ENCODE measurements around the gene UNC5CL.

Gene UNC5CL

GRCh38 chr6:41073968-41074691 lies 35.1 kb upstream of the UNC5CL start:
- Histone ChIP-seq H3K27ac (ENCODE audit: low read length) (peak overlapping the region; percentile 98), H3K36me3 (ENCODE audit: control insufficient read depth in 1 of 2, insufficient read depth in 2 of 2, low read length in 2 of 2) (peaks cover 0 to 6% of the 10 kb centered on the region in 2 donors), H3K9me3 (ENCODE audit: control insufficient read depth in 1 of 2, low read length in 2 of 2) (no peaks in the 10 kb centered on the region), H3K4me1 (ENCODE audit: control insufficient read depth in 1 of 2, insufficient read depth in 2 of 2, low read length in 2 of 2) (peaks cover 9 to 16% of the 10 kb centered on the region in 2 donors), H3K27me3 (ENCODE audit: low read depth, low read length) (no peaks in the 10 kb centered on the region), H3K4me3 (ENCODE audit: low read depth in 1 of 2, low read length in 2 of 2) (peak overlapping the region; percentile 80 to 88)

GRCh38 chr6:41073203-41073967 lies 34.4 kb upstream of the UNC5CL start:
- Histone ChIP-seq H3K9me3 (ENCODE audit: control insufficient read depth in 1 of 2, low read length in 2 of 2) (no peaks in the 10 kb centered on the region), H3K4me3 (ENCODE audit: low read depth in 1 of 2, low read length in 2 of 2) (peak overlapping the region; percentile 80 to 88), H3K27ac (ENCODE audit: low read length) (peak overlapping the region; percentile 98), H3K27me3 (ENCODE audit: low read depth, low read length) (no peaks in the 10 kb centered on the region), H3K4me1 (ENCODE audit: control insufficient read depth in 1 of 2, insufficient read depth in 2 of 2, low read length in 2 of 2) (peaks cover 9 to 16% of the 10 kb centered on the region in 2 donors), H3K36me3 (ENCODE audit: control insufficient read depth in 1 of 2, insufficient read depth in 2 of 2, low read length in 2 of 2) (peaks cover 2 to 13% of the 10 kb centered on the region in 2 donors)

GRCh38 chr6:41072836-41073202 lies 33.8 kb upstream of the UNC5CL start, which contains the start of gene NFYA:
Gene NFYA, plus strand, starts transcription at chr6:41072974. Its CDS starts 6,116 bp downstream, at chr6:41079090.
- Histone ChIP-seq H3K27ac (ENCODE audit: low read length) (peak within 1 kb of the TSS; percentile 100), H3K4me1 (ENCODE audit: control insufficient read depth in 1 of 2, insufficient read depth in 2 of 2, low read length in 2 of 2) (peaks cover 9 to 16% of the 10 kb centered on the region in 2 donors), H3K9me3 (ENCODE audit: control insufficient read depth in 1 of 2, low read length in 2 of 2) (no peaks in the 10 kb centered on the region), H3K27me3 (ENCODE audit: low read depth, low read length) (no peaks in the 10 kb centered on the region), H3K4me3 (ENCODE audit: low read depth in 1 of 2, low read length in 2 of 2) (peak within 1 kb of the TSS; percentile 80 to 88), H3K36me3 (ENCODE audit: control insufficient read depth in 1 of 2, insufficient read depth in 2 of 2, low read length in 2 of 2) (peaks cover 7 to 18% of the 10 kb centered on the region in 2 donors)

GRCh38 chr6:41071923-41072835 lies 33.2 kb upstream of the UNC5CL start, which contains the start of gene OARD1:
Gene OARD1, minus strand, starts transcription at chr6:41072356. Its CDS starts 722 bp downstream, at chr6:41071634.
- H3K36me3 ChIP-seq (ENCODE audit: control insufficient read depth in 1 of 2, insufficient read depth in 2 of 2, low read length in 2 of 2) = peaks cover 9 to 24% of the 10 kb centered on the region in 2 donors
- H3K4me3 ChIP-seq (ENCODE audit: low read depth in 1 of 2, low read length in 2 of 2) = peak within 1 kb of the TSS; percentile 80 to 88
- H3K27me3 ChIP-seq (ENCODE audit: low read depth, low read length) = no peaks in the 10 kb centered on the region
- H3K9me3 ChIP-seq (ENCODE audit: control insufficient read depth in 1 of 2, low read length in 2 of 2) = no peaks in the 10 kb centered on the region
- peak within 1 kb of the TSS; percentile 100 for H3K27ac ChIP-seq (ENCODE audit: low read length)
- H3K4me1 ChIP-seq (ENCODE audit: control insufficient read depth in 1 of 2, insufficient read depth in 2 of 2, low read length in 2 of 2) = peaks cover 9 to 16% of the 10 kb centered on the region in 2 donors

DNA sequence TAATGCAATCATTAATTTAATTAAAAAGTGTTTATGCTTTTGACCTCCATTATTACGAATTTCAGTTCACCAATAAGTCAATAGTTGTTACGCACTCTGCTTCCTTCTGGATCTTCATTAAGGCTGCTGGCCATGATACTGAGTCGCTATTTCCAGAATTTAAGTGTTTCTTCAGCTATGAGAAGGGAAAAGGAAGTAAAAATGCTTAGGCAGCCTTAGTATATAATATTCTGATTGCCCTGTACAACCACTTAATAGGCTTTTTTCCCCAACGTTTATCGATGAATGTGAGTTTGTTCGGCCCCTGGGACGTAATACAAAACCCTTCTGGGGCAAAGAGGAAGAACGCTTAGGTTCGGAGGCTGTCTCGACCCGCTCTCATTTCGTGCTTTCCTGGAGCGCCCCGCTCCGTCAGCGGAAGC lies 32.5 kb upstream of the UNC5CL start:
- H3K27ac ChIP-seq (ENCODE audit: low read length) = peak overlapping the region; percentile 100

GRCh38 chr6:41066867-41067304 lies 27.9 kb upstream of the UNC5CL start:
- Histone ChIP-seq H3K9me3 (ENCODE audit: control insufficient read depth in 1 of 2, low read length in 2 of 2) (no peaks in the 10 kb centered on the region), H3K27me3 (ENCODE audit: low read depth, low read length) (no peaks in the 10 kb centered on the region), H3K4me1 (ENCODE audit: control insufficient read depth in 1 of 2, insufficient read depth in 2 of 2, low read length in 2 of 2) (peaks cover 8 to 13% of the 10 kb centered on the region in 2 donors), H3K27ac (ENCODE audit: low read length) (no peak overlapping the region), H3K4me3 (ENCODE audit: low read depth in 1 of 2, low read length in 2 of 2) (no peak overlapping the region), H3K36me3 (ENCODE audit: control insufficient read depth in 1 of 2, insufficient read depth in 2 of 2, low read length in 2 of 2) (peaks cover 18 to 42% of the 10 kb centered on the region in 2 donors)

More for the DNA sequence above, 32.5 kb upstream of the UNC5CL start:
- peaks cover 11 to 16% of the 10 kb centered on the region in 2 donors for H3K4me1 ChIP-seq (ENCODE audit: control insufficient read depth in 1 of 2, insufficient read depth in 2 of 2, low read length in 2 of 2)
- peaks cover 9 to 26% of the 10 kb centered on the region in 2 donors for H3K36me3 ChIP-seq (ENCODE audit: control insufficient read depth in 1 of 2, insufficient read depth in 2 of 2, low read length in 2 of 2)
- no peaks in the 10 kb centered on the region for H3K27me3 ChIP-seq (ENCODE audit: low read depth, low read length)
- H3K4me3 ChIP-seq (ENCODE audit: low read depth in 1 of 2, low read length in 2 of 2) = peak overlapping the region; percentile 80 to 87
- H3K9me3 ChIP-seq (ENCODE audit: control insufficient read depth in 1 of 2, low read length in 2 of 2) = no peaks in the 10 kb centered on the region

DNA sequence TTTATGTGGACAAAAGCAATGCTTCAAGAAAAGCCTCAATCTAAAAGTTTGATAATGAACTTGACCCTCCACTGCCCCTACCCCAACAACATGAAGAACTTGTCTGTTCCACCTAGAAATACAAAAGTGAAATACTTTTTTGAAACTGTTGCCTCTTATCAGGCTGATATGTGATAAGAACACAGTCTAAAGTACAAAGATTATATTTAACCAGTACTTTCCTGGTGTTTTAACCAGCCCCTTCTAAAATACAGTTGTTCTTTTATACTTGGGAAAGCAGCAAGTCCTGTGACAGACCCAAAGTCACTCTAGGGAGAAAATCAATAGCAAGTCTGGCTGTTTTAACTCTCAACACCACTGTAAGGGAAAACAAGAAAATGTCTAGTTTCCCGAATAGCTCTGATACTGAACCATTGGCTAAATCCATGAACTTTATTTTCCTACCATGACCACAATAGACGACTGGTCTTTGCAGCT lies 26.6 kb upstream of the UNC5CL start:
- Histone ChIP-seq H3K36me3 (ENCODE audit: control insufficient read depth in 1 of 2, insufficient read depth in 2 of 2, low read length in 2 of 2) (peaks cover 18 to 49% of the 10 kb centered on the region in 2 donors), H3K27me3 (ENCODE audit: low read depth, low read length) (no peaks in the 10 kb centered on the region), H3K27ac (ENCODE audit: low read length) (no peak overlapping the region), H3K4me1 (ENCODE audit: control insufficient read depth in 1 of 2, insufficient read depth in 2 of 2, low read length in 2 of 2) (peaks cover 3 to 11% of the 10 kb centered on the region in 2 donors), H3K4me3 (ENCODE audit: low read depth in 1 of 2, low read length in 2 of 2) (no peak overlapping the region), H3K9me3 (ENCODE audit: control insufficient read depth in 1 of 2, low read length in 2 of 2) (no peaks in the 10 kb centered on the region)

DNA sequence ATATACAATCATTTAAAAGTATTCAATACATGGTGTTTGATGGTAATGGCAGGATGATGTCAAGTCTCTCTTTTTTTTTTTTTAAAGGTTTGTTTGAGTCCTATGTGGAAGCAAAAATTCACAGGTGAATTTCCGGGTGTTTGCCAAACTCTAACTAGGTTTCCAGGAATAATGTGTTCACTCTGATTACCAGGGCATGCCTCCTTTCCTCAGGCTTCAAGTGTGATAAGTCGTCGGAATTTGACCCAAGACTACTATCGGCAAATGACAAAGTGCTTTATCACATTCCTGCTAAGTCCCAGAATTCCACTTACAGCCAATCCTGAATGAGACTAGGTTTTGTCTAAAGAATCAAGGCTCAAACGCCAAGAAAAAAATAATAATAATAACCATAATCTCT lies 25.8 kb upstream of the UNC5CL start:
- peaks cover 18 to 49% of the 10 kb centered on the region in 2 donors for H3K36me3 ChIP-seq (ENCODE audit: control insufficient read depth in 1 of 2, insufficient read depth in 2 of 2, low read length in 2 of 2)
- H3K4me1 ChIP-seq (ENCODE audit: control insufficient read depth in 1 of 2, insufficient read depth in 2 of 2, low read length in 2 of 2) = peaks cover 0 to 15% of the 10 kb centered on the region in 2 donors
- H3K27ac ChIP-seq (ENCODE audit: low read length) = no peak overlapping the region
- H3K4me3 ChIP-seq (ENCODE audit: low read depth in 1 of 2, low read length in 2 of 2) = no peak overlapping the region
- H3K27me3 ChIP-seq (ENCODE audit: low read depth, low read length) = no peaks in the 10 kb centered on the region
- H3K9me3 ChIP-seq (ENCODE audit: control insufficient read depth in 1 of 2, low read length in 2 of 2) = no peaks in the 10 kb centered on the region

DNA sequence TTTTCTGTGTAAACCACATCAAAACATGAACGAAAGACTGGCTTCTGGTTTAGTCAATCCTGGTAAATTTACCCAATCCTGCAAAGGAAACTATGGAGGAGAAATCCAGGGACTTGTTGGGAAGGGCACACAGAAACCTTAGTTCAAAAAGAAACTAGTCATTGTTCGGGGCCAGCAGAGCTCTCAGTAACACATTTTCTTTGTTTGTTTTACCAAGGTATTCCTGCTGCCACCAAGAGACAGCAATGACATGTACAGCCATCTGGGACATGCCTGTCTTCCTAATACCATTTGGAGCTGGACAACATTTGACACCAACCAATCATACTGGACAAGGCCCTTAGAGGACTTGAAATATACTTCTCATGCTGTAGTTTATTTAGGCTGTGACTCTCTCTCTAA lies 24.9 kb upstream of the UNC5CL start:
- H3K4me1 ChIP-seq (ENCODE audit: control insufficient read depth in 1 of 2, insufficient read depth in 2 of 2, low read length in 2 of 2) = peaks cover 0 to 25% of the 10 kb centered on the region in 2 donors
- H3K4me3 ChIP-seq (ENCODE audit: low read depth in 1 of 2, low read length in 2 of 2) = no peak overlapping the region
- peaks cover 18 to 41% of the 10 kb centered on the region in 2 donors for H3K36me3 ChIP-seq (ENCODE audit: control insufficient read depth in 1 of 2, insufficient read depth in 2 of 2, low read length in 2 of 2)
- H3K27ac ChIP-seq (ENCODE audit: low read length) = peak overlapping the region; percentile 48
- no peaks in the 10 kb centered on the region for H3K9me3 ChIP-seq (ENCODE audit: control insufficient read depth in 1 of 2, low read length in 2 of 2)
- H3K27me3 ChIP-seq (ENCODE audit: low read depth, low read length) = no peaks in the 10 kb centered on the region

DNA sequence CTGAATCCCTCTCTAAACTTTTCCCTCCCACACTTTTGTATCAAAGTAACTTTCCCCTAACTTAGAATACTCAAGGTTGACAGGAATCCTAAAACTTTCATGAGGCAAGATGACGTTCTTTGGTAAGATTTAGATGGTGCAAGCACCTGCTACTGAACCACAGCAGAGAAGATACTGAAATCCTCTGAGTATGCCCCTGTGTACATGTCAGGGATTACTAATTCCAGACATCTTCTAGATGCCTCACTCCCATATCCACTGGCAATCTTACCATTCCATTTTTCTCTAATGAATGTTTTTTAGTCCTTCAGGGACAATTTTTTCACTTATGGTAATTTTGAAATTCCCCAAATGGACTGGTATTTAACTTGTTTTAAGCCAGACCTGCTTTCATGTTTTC lies 23.0 kb upstream of the UNC5CL start:
- Histone ChIP-seq H3K4me3 (ENCODE audit: low read depth in 1 of 2, low read length in 2 of 2) (no peak overlapping the region), H3K4me1 (ENCODE audit: control insufficient read depth in 1 of 2, insufficient read depth in 2 of 2, low read length in 2 of 2) (peaks cover 0 to 27% of the 10 kb centered on the region in 2 donors), H3K36me3 (ENCODE audit: control insufficient read depth in 1 of 2, insufficient read depth in 2 of 2, low read length in 2 of 2) (peaks cover 8 to 24% of the 10 kb centered on the region in 2 donors), H3K27ac (ENCODE audit: low read length) (no peak overlapping the region), H3K9me3 (ENCODE audit: control insufficient read depth in 1 of 2, low read length in 2 of 2) (no peaks in the 10 kb centered on the region), H3K27me3 (ENCODE audit: low read depth, low read length) (no peaks in the 10 kb centered on the region)
